Body of pancreas (tissue), 4 donors: ENCODE data around the gene FOSL1. TPM values are rescaled to one million over a fixed set of nuclear protein-coding genes. Genes with fewer than 3 reads are reported as not detected.

ENCODE experiments used
- ATAC-seq: fragments of 150-250 bp; one replicate; pipeline ENCODE4 v1.9.1; 2016
- DNase-seq, 4 donors: peaks; one replicate each; pipeline ENCODE4 v3.0.0-alpha.2; 2019
- H3K27ac ChIP-seq, 4 donors: fragments of 200-600 bp; sonication (generic); 1 replicate in 3 of 4; 2 replicates in 1 of 4; pipeline versions ENCODE4 v1.5.1 to v1.6.1; 2016 to 2019; ENCODE audit warnings: mild to moderate bottlenecking in 1 of 4, mixed read lengths in 1 of 4, moderate library complexity in 1 of 4
- H3K27me3 ChIP-seq, 2 donors: fragments of 200-600 bp; sonication (generic); one replicate each; pipeline ENCODE4 v1.6.0; 2016; ENCODE audit warnings: mild to moderate bottlenecking in 1 of 2
- H3K36me3 ChIP-seq, 2 donors: fragments of 200-600 bp; sonication (generic); replicated peaks in 1 of 2; 2 replicates each; pipeline ENCODE4 v1.5.1; 2016; ENCODE audit warnings: low read depth in 2 of 2; ENCODE audit not compliant: insufficient read depth in 1 of 2
- H3K4me1 ChIP-seq: fragments of 200-600 bp; sonication (generic); one replicate; pipeline ENCODE4 v1.6.0; 2016
- H3K4me3 ChIP-seq, 2 donors: fragments of 200-600 bp; sonication (generic); 1 replicate in 1 of 2; 2 replicates in 1 of 2; pipeline ENCODE4 v1.5.1; 2016 to 2019
- H3K9me3 ChIP-seq, 3 donors: fragments of 200-600 bp; sonication (generic); 1 replicate in 2 of 3; 2 replicates in 1 of 3; pipeline ENCODE4 v1.5.1; 2016
- CTCF ChIP-seq, 7 experiments: fragments of 450-650 bp in 4 of 7; fragments of 200-600 bp in 3 of 7; sonication (generic) in 3 of 7; IDR thresholded peaks; one replicate each; pipeline ENCODE4 v1.5.1; 2016 to 2019; ENCODE audit warnings: antibody characterized with exemption in 7 of 7
- POLR2A ChIP-seq, 3 donors: fragments of 450-650 bp; IDR thresholded peaks; one replicate each; pipeline ENCODE4 v1.6.1; 2016; ENCODE audit warnings: antibody characterized with exemption in 3 of 3, mild to moderate bottlenecking in 2 of 3
- WGBS, 2 donors: methylation state at CpG; one replicate each; pipeline ENCODE4 v1.1.5; 2017; 5-methylcytosine and 5-hydroxymethylcytosine counted together
- intact Hi-C: fragments of 100-400 bp; cut with DNase I; formaldehyde crosslinking; loops from one replicate; pipeline ENCODE4 v1.15.1; 2023
- total RNA-seq, 2 donors: library from RNA; depleted of rRNA; stranded (reverse); fragments of >200 nt; gene quantifications; one replicate each; pipeline ENCODE4 v1.1.0, GENCODE V29; 2016

The FOSL1 gene
- total RNA-seq, 2 donors from 2014 or later, result 0.52 to 17.8 TPM

- H3K9me3 ChIP-seq, result no peaks in the 10 kb centered on the region
- H3K4me1 ChIP-seq, result peaks cover 46% of the 10 kb centered on the region
- H3K4me3 ChIP-seq, result peak overlapping the region; percentile 3 to 58
- 18 to 45% methylated on average over 13 to 55 of the region's 57 CpGs for whole genome bisulfite sequencing, 2 donors
- H3K36me3 ChIP-seq, result no peaks in the 10 kb centered on the region
- H3K27ac ChIP-seq, result peak overlapping the region; percentile 0 to 91 (median 87)
- no peak for ATAC-seq
- intact Hi-C loops, result no loop called here
- DNase-seq, result no peak
- no peaks in the 10 kb centered on the region for H3K27me3 ChIP-seq
- no peak for TF ChIP-seq CTCF (IDR thresholded peaks at IDR 0.05)
- peak in 2 of 3 donors; percentile 16 to 23 for TF ChIP-seq POLR2A (IDR thresholded peaks at IDR 0.05)
Observed at GRCh38 chr11:65891219-65892136, 8.7 kb downstream of the FOSL1 start.

GRCh38 chr11:65890324-65891218, 9.6 kb downstream of the FOSL1 start, which contains the start of gene CCDC85B:
TSS of gene CCDC85B (plus strand) at chr11:65890673. CDS start at chr11:65890784, 111 bp downstream.
- DNase-seq (peak; percentile 97 to 98 (median 98)), ATAC-seq (peak; percentile 80)
- no peaks in the 10 kb centered on the region for H3K9me3 ChIP-seq
- no peaks in the 10 kb centered on the region for H3K36me3 ChIP-seq
- H3K27ac ChIP-seq, result peak within 1 kb of the TSS; percentile 66 to 91 (median 87)
- WGBS, 2 donors, result 0 to 4% methylated on average over 16 to 70 of the region's 94 CpGs
- H3K4me1 ChIP-seq, result peaks cover 46% of the 10 kb centered on the region
- peak within 1 kb of the TSS; percentile 3 to 58 for H3K4me3 ChIP-seq
- intact Hi-C loops, result no loop called here
- no peaks in the 10 kb centered on the region for H3K27me3 ChIP-seq
- TF ChIP-seq CTCF (IDR thresholded peaks at IDR 0.05) (peak in 3 of 7 experiments; percentile 16 to 36 (median 20)), POLR2A (IDR thresholded peaks at IDR 0.05) (peak; percentile 64 to 85 (median 74))

GRCh38 chr11:65888163-65888814, 11.9 kb downstream of the FOSL1 start, which contains the start of gene FIBP:
TSS of gene FIBP (minus strand) at chr11:65888471. CDS start at chr11:65888418, 53 bp downstream.
- 0% methylated on average over 28 to 52 of the region's 57 CpGs for WGBS, 2 donors
- ATAC-seq (peak; percentile 86), DNase-seq (peak; percentile 97 to 98 (median 98))
- H3K27me3 ChIP-seq, result no peaks in the 10 kb centered on the region
- peak within 1 kb of the TSS; percentile 51 to 58 for H3K4me3 ChIP-seq
- no peaks in the 10 kb centered on the region for H3K9me3 ChIP-seq
- peaks cover 51% of the 10 kb centered on the region for H3K4me1 ChIP-seq
- H3K27ac ChIP-seq, result peak within 1 kb of the TSS; percentile 85 to 91 (median 88)
- TF ChIP-seq CTCF (IDR thresholded peaks at IDR 0.05) (peak; percentile 80 to 96 (median 95)), POLR2A (IDR thresholded peaks at IDR 0.05) (peak; percentile 79 to 92 (median 91))
- intact Hi-C loops, result no loop called here
- peaks cover 0 to 7% of the 10 kb centered on the region in 2 donors for H3K36me3 ChIP-seq

GRCh38 chr11:65887723-65888162, 12.4 kb downstream of the FOSL1 start:
- Histone ChIP-seq H3K4me3 (peak overlapping the region; percentile 51 to 58), H3K9me3 (no peaks in the 10 kb centered on the region), H3K4me1 (peaks cover 51% of the 10 kb centered on the region), H3K27me3 (no peaks in the 10 kb centered on the region), H3K27ac (peak overlapping the region; percentile 74 to 91 (median 87)), H3K36me3 (peaks cover 0 to 7% of the 10 kb centered on the region in 2 donors)
- ATAC-seq (no peak), DNase-seq (no peak)
- intact Hi-C loops, result no loop called here
- TF ChIP-seq POLR2A (IDR thresholded peaks at IDR 0.05), result no peak
- TF ChIP-seq CTCF (IDR thresholded peaks at IDR 0.05), result no peak
- WGBS, 2 donors, result 2 to 7% methylated on average over 12 to 23 of the region's 23 CpGs
